K562 (cell line): ENCODE data around the gene SMARCC1. TPM values are rescaled to one million over a fixed set of nuclear protein-coding genes. Genes with fewer than 3 reads are reported as not detected.
A peak's percentile ranks its signal among the peaks of the same experiment; 100 is the strongest.

Experiments used
- KAT8 ChIP-seq: fragments of 450-650 bp; IDR thresholded peaks from 2 replicates; pipeline ENCODE4 v1.6.1; 2016; ENCODE audit warnings: low read depth, mild to moderate bottlenecking
- KLF1 ChIP-seq: fragments of 450-650 bp; IDR thresholded peaks from 2 replicates; pipeline ENCODE4 v1.6.1; 2016; ENCODE audit warnings: missing genetic modification characterization, missing compliant biosample characterization
- MBD1 ChIP-seq: fragments of 250-450 bp; sonication (Bioruptor Pico); IDR thresholded peaks from 2 replicates; pipeline ENCODE4 v1.8.0; 2022; ENCODE audit warnings: inconsistent platforms
- NFRKB ChIP-seq: fragments of 450-650 bp; IDR thresholded peaks from 2 replicates; pipeline ENCODE4 v1.6.1; 2016; ENCODE audit warnings: low read depth
- PTRF ChIP-seq: fragments of 450-650 bp; IDR thresholded peaks from 2 replicates; pipeline ENCODE4 v1.6.1; 2016; ENCODE audit warnings: mild to moderate bottlenecking, missing genetic modification characterization, missing compliant biosample characterization
- SLC30A9 ChIP-seq: fragments of 250-450 bp; sonication (Bioruptor Pico); IDR thresholded peaks from 2 replicates; pipeline ENCODE4 v1.8.0; 2022; ENCODE audit warnings: mild to moderate bottlenecking, moderate library complexity
- SMARCC2 ChIP-seq: fragments of 450-650 bp; IDR thresholded peaks from 2 replicates; pipeline ENCODE4 v1.6.1; 2017; ENCODE audit warnings: antibody characterized with exemption, moderate library complexity, mild to moderate bottlenecking, low read depth
- SMC3 ChIP-seq: conservative IDR thresholded peaks from 2 replicates; pipeline ENCODE4 v1.6.1; 2011; ENCODE audit warnings: low read depth, low read length, improper control_type of control experiment; ENCODE audit not compliant: insufficient read depth
- TOE1 ChIP-seq, 2 experiments: fragments of 450-650 bp in 1 of 2; sonication (generic) in 1 of 2; formaldehyde crosslinking in 1 of 2; IDR thresholded peaks; 2 replicates each; pipeline versions ENCODE4 v1.7.1 to v1.8.0; 2016 to 2022; ENCODE audit warnings: borderline replicate concordance in 2 of 2, mild to moderate bottlenecking in 2 of 2, antibody characterized with exemption in 1 of 2, inconsistent platforms in 1 of 2, low read depth in 1 of 2, missing genetic modification reagents in 1 of 2, moderate library complexity in 1 of 2
- ZBTB9 ChIP-seq: fragments of 450-650 bp; formaldehyde crosslinking; IDR thresholded peaks from 2 replicates; pipeline ENCODE4 v1.4.0; 2020; ENCODE audit warnings: mild to moderate bottlenecking, moderate library complexity
- ZNF175 ChIP-seq: fragments of 200-800 bp; sonication (Bioruptor generic); IDR thresholded peaks from 2 replicates; pipeline ENCODE4 v1.6.1; 2016; ENCODE audit warnings: low read depth, mild to moderate bottlenecking, missing genetic modification characterization, missing compliant biosample characterization
- ZNF224 ChIP-seq: sonication (generic); formaldehyde crosslinking; IDR thresholded peaks from 2 replicates; pipeline ENCODE4 v1.8.0; 2022; ENCODE audit warnings: mild to moderate bottlenecking, missing genetic modification reagents
- ZNF592 ChIP-seq: fragments of 450-650 bp; IDR thresholded peaks from 2 replicates; pipeline ENCODE4 v1.6.1; 2017; ENCODE audit warnings: antibody characterized with exemption, mild to moderate bottlenecking
- ZNF740 ChIP-seq, 3 experiments: fragments of 200-800 bp in 1 of 3; sonication (Bioruptor generic) in 1 of 3; sonication (generic) in 1 of 3; formaldehyde crosslinking in 1 of 3; IDR thresholded peaks; 2 replicates each; pipeline versions ENCODE4 v1.6.1 to v1.8.0; 2016 to 2022; ENCODE audit warnings: mild to moderate bottlenecking in 2 of 3, missing compliant biosample characterization in 2 of 3, missing genetic modification characterization in 2 of 3, missing genetic modification reagents in 1 of 3
- ZNF77 ChIP-seq: fragments of 250-450 bp; sonication (Bioruptor Pico); IDR thresholded peaks from 2 replicates; pipeline ENCODE4 v1.5.0; 2020
- polyA plus RNA-seq, 8 experiments: library from polyadenylated mRNA; depleted of rRNA in 4 of 8; stranded (reverse) in 5 of 8; unstranded in 3 of 8; fragments of >200 nt; fragmentation: Nextera tagmentation in 2 of 8; fragmentation: Illumina TruSeq in 1 of 8; extraction: Ambion mirVana in 2 of 8; extraction: Trizol in 1 of 8; gene quantifications; 2 replicates each; pipeline versions ENCODE4 v1.2.1 to v1.2.3, GENCODE V29; 2011 to 2014; ENCODE audit warnings: inconsistent platforms in 1 of 8, missing spikeins in 1 of 8
- total RNA-seq, 7 experiments: library from RNA; depleted of rRNA in 6 of 7; stranded (reverse); fragments of >200 nt in 6 of 7; fragmentation: Illumina TruSeq in 2 of 7; extraction: Trizol in 2 of 7; gene quantifications; 2 replicates each; pipeline versions ENCODE4 v1.2.1 to v1.2.3, GENCODE V29; 2011 to 2021; ENCODE audit warnings: low replicate concordance in 1 of 7

Gene SMARCC1
- total and polyA plus RNA-seq, 9 of the 15 experiments (the other 6 are each of a cell fraction or from before 2014, with no cell fraction given): 20.7 to 199 (median 66.0) TPM

GRCh38 chr3:47762233-47762632, 19.5 kb downstream of the SMARCC1 start (continued):
- TF ChIP-seq MBD1 (CRISPR knock-in tag) (no peak), KLF1 (tag) (no peak), SMARCC2 (peak; percentile 89), NFRKB (no peak), ZNF77 (no peak), PTRF (tag) (no peak), ZNF175 (no peak), ZNF740 (CRISPR knock-in tag; IDR thresholded peaks at IDR 0.05) (no peak), ZNF740 (tag; IDR thresholded peaks at IDR 0.05) (no peak), ZBTB9 (CRISPR knock-in tag) (no peak), ZNF592 (peak; percentile 74; the same call in 1 of the 2 replicates), TOE1 (IDR thresholded peaks at IDR 0.05; ENCODE audit: borderline replicate concordance) (no peak), TOE1 (CRISPR knock-in tag; IDR thresholded peaks at IDR 0.05; ENCODE audit: borderline replicate concordance, low read depth) (no peak), SMC3 (no peak), KAT8 (no peak), ZNF224 (CRISPR knock-in tag) (no peak), SLC30A9 (CRISPR knock-in tag) (no peak)
